Activated naive CD4-positive, alpha-beta T cell treated with anti-CD3 and anti-CD28 coated beads for 36 hours (primary cell): ENCODE data around the gene RHEBL1. TPM values are rescaled to one million over a fixed set of nuclear protein-coding genes. Genes with fewer than 3 reads are reported as not detected.

Experiments
- CTCF ChIA-PET: fragments of 350-600 bp; sonication (Branson Sonifier 250); formaldehyde crosslinking; loops from one replicate; lab custom pipeline; 2021; ENCODE audit warnings: antibody characterized with exemption; lab: Charles Lee
- DNase-seq: peaks from one replicate; pipeline ENCODE4 v3.0.0-alpha.2; 2020
- H3K27ac Mint-ChIP-seq: one replicate; pipeline ENCODE4 v1.8.0; 2021; ENCODE audit warnings: mild to moderate bottlenecking, mixed read lengths
- H3K27me3 Mint-ChIP-seq: one replicate; pipeline ENCODE4 v1.8.0; 2021; ENCODE audit warnings: low read depth, mixed read lengths
- H3K36me3 Mint-ChIP-seq: one replicate; pipeline ENCODE4 v1.8.0; 2021; ENCODE audit warnings: low read depth, mixed read lengths
- H3K4me1 Mint-ChIP-seq: one replicate; pipeline ENCODE4 v1.8.0; 2021; ENCODE audit warnings: low read depth, mixed read lengths
- H3K4me3 Mint-ChIP-seq: one replicate; pipeline ENCODE4 v1.8.0; 2021; ENCODE audit warnings: mild to moderate bottlenecking, moderate library complexity, mixed read lengths
- H3K9me3 Mint-ChIP-seq: one replicate; pipeline ENCODE4 v1.8.0; 2021; ENCODE audit warnings: mixed read lengths
- intact Hi-C: fragments of 100-400 bp; cut with micrococcal nuclease; formaldehyde crosslinking; loops from one replicate; pipeline ENCODE4 v1.15.1; 2023
- total RNA-seq, 2 experiments: library from RNA; stranded (reverse); gene quantifications; one replicate each; pipeline ENCODE4 v1.2.3, GENCODE V29; 2021

RHEBL1 gene
- total RNA-seq, 2 experiments from 2014 or later = 11.8 to 15.2 TPM

- H3K36me3 Mint-ChIP-seq = peaks cover 29% of the 10 kb centered on the region
- intact Hi-C loops = no loop called here
- H3K9me3 Mint-ChIP-seq = no peaks in the 10 kb centered on the region
- no peaks in the 10 kb centered on the region for H3K27me3 Mint-ChIP-seq
- peaks cover 14% of the 10 kb centered on the region for H3K4me1 Mint-ChIP-seq
- CTCF ChIA-PET = interaction anchor here (0.7 to 1.1 kb wide), 3 partner anchors 21 to 34 kb away, joined by 3 to 6 read pairs (median 4); no protein-coding TSS in a partner anchor
- H3K4me3 Mint-ChIP-seq = no peak overlapping the region
- no peak overlapping the region for H3K27ac Mint-ChIP-seq
- DNase-seq = no peak
Observed at GRCh38 chr12:49022558-49023178, 47.1 kb downstream of the RHEBL1 start.

- no peak overlapping the region for H3K27ac Mint-ChIP-seq
- peaks cover 21% of the 10 kb centered on the region for H3K36me3 Mint-ChIP-seq
Observed at GRCh38 chr12:49021292-49021915, 48.4 kb downstream of the RHEBL1 start.

GRCh38 chr12:49020441-49020840, 49.3 kb downstream of the RHEBL1 start:
- Mint-ChIP-seq H3K4me1 (peaks cover 32% of the 10 kb centered on the region), H3K9me3 (no peaks in the 10 kb centered on the region), H3K36me3 (peaks cover 22% of the 10 kb centered on the region), H3K27me3 (no peaks in the 10 kb centered on the region), H3K27ac (no peak overlapping the region), H3K4me3 (no peak overlapping the region)
- no peak for DNase-seq
- intact Hi-C loops = no loop called here
- CTCF ChIA-PET = interaction anchor here (0.9 to 2.4 kb wide), 9 partner anchors 17 to 169 kb away, joined by 4 to 10 read pairs (median 6); partner anchors contain the start of gene DDX23

More at GRCh38 chr12:49021292-49021915, 48.4 kb downstream of the RHEBL1 start:
- no peak for DNase-seq
- CTCF ChIA-PET = interaction anchor here (0.8 to 2.4 kb wide), 4 partner anchors 18 to 24 kb away, joined by 3 to 10 read pairs (median 6); no protein-coding TSS in a partner anchor
- H3K4me1 Mint-ChIP-seq = peaks cover 25% of the 10 kb centered on the region
- H3K27me3 Mint-ChIP-seq = no peaks in the 10 kb centered on the region
- H3K4me3 Mint-ChIP-seq = no peak overlapping the region
- intact Hi-C loops = no loop called here
- H3K9me3 Mint-ChIP-seq = no peaks in the 10 kb centered on the region

- CTCF ChIA-PET = interaction anchor here (0.6 to 2.4 kb wide), 17 partner anchors 11 to 168 kb away, joined by 3 to 10 read pairs (median 4); partner anchors contain the start of gene DDX23
- Mint-ChIP-seq H3K27me3 (no peaks in the 10 kb centered on the region), H3K9me3 (no peaks in the 10 kb centered on the region), H3K36me3 (peaks cover 22% of the 10 kb centered on the region), H3K27ac (peak overlapping the region; percentile 94), H3K4me3 (peak overlapping the region; percentile 87), H3K4me1 (peaks cover 34% of the 10 kb centered on the region)
- DNase-seq = peak; percentile 59
- intact Hi-C loops = loop anchor here (1.0 kb wide), 1 partner anchor 215 kb away; no protein-coding TSS in a partner anchor
Observed at GRCh38 chr12:49019443-49020324, 50.1 kb downstream of the RHEBL1 start.

DNA sequence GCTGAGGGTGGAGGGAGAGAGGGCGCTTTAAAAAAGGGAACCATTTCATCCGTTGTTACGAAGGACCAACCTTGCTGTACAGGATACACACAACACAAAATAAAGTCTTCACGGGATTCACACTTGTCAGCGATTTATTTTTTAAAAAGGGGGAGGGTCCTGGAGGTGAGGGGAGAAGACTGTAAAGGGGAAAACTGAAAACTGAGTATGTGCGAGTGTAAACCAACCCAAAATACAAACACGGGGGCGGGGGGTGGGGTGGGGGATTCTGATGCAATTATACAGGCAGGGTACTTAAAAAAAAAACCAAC, 50.7 kb downstream of the RHEBL1 start:
- no peaks in the 10 kb centered on the region for H3K27me3 Mint-ChIP-seq
- CTCF ChIA-PET = interaction anchor here (0.6 to 1.9 kb wide), 10 partner anchors 12 to 149 kb away, joined by 3 to 7 read pairs (median 4); no protein-coding TSS in a partner anchor
- peak overlapping the region; percentile 87 for H3K4me3 Mint-ChIP-seq
- H3K4me1 Mint-ChIP-seq = peaks cover 36% of the 10 kb centered on the region
- no peaks in the 10 kb centered on the region for H3K9me3 Mint-ChIP-seq
- peak overlapping the region; percentile 94 for H3K27ac Mint-ChIP-seq
- DNase-seq = no peak
- H3K36me3 Mint-ChIP-seq = peaks cover 22% of the 10 kb centered on the region
- intact Hi-C loops = loop anchor here (1.0 kb wide), 1 partner anchor 215 kb away; no protein-coding TSS in a partner anchor

- Mint-ChIP-seq H3K9me3 (no peaks in the 10 kb centered on the region), H3K4me3 (peak within 1 kb of the TSS; percentile 87), H3K4me1 (peaks cover 36% of the 10 kb centered on the region), H3K36me3 (peaks cover 22% of the 10 kb centered on the region), H3K27me3 (no peaks in the 10 kb centered on the region), H3K27ac (peak within 1 kb of the TSS; percentile 94)
- DNase-seq = peak; percentile 96
- CTCF ChIA-PET = interaction anchor here (0.6 to 6.4 kb wide), 12 partner anchors 11 to 234 kb away, joined by 3 to 65 read pairs (median 3); partner anchors contain the start of gene DDN
- intact Hi-C loops = loop anchor here (1.0 kb wide), 11 partner anchors 22 to 247 kb away; partner anchors contain the start of genes DDX23, KMT2D, LMBR1L and TUBA1B
Observed at GRCh38 chr12:49018261-49019119, 51.3 kb downstream of the RHEBL1 start, which contains the start of gene PRKAG1. Gene PRKAG1, minus strand, starts transcription at chr12:49018776. Its CDS starts 36 bp downstream, at chr12:49018740.

- DNase-seq = peak; percentile 39
- Mint-ChIP-seq H3K4me3 (peak overlapping the region; percentile 87), H3K9me3 (no peaks in the 10 kb centered on the region), H3K27ac (peak overlapping the region; percentile 94), H3K36me3 (peaks cover 22% of the 10 kb centered on the region), H3K27me3 (no peaks in the 10 kb centered on the region), H3K4me1 (peaks cover 36% of the 10 kb centered on the region)
- CTCF ChIA-PET = interaction anchor here (0.6 to 6.4 kb wide), 10 partner anchors 16 to 233 kb away, joined by 3 to 65 read pairs (median 4); partner anchors contain the start of gene DDN
- intact Hi-C loops = loop anchor here (1.0 kb wide), 10 partner anchors 22 to 247 kb away; partner anchors contain the start of genes DDX23, KMT2D, LMBR1L and TUBA1B
Observed at GRCh38 chr12:49017891-49018260, 51.9 kb downstream of the RHEBL1 start.

DNA sequence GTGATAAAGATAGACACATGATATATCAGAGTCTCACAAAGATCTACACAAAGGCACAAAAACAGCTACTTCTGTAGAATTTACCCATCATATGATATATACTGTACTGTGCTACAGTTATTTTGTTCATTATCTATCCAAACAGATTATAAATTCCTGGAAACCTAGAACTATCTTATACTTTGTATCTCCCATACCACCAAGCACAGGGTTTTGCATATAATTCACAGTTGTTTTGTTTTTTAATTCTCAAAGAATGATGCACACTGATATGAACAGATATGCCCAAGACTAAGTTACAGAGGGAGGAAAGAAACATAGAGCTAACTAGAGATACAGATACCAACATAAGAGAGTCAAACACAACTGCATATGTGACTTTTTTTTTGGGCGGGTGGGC, 54.6 kb downstream of the RHEBL1 start:
- intact Hi-C loops = no loop called here
- CTCF ChIA-PET = interaction anchor here (0.5 to 6.4 kb wide), 9 partner anchors 17 to 1509 kb away, joined by 3 to 65 read pairs (median 5); partner anchors contain the start of gene DDN
- H3K4me3 Mint-ChIP-seq = no peak overlapping the region
- no peak overlapping the region for H3K27ac Mint-ChIP-seq
- no peaks in the 10 kb centered on the region for H3K9me3 Mint-ChIP-seq
- no peaks in the 10 kb centered on the region for H3K27me3 Mint-ChIP-seq
- H3K36me3 Mint-ChIP-seq = peaks cover 26% of the 10 kb centered on the region
- DNase-seq = no peak
- peaks cover 36% of the 10 kb centered on the region for H3K4me1 Mint-ChIP-seq

Other genes starting within 250 kb of the RHEBL1 start
- 100 to 1,000 TPM; 115 to 125 TPM for gene DDX23, start 217.8 kb downstream of the RHEBL1 start, total RNA-seq
- 1 to 10 TPM; 6.8 to 7.4 TPM for gene RND1, start 204.1 kb downstream of the RHEBL1 start, total RNA-seq
- 10 to 100 TPM; 49.6 to 59.8 TPM for gene FKBP11, start 144.5 kb downstream of the RHEBL1 start, total RNA-seq
- 10 to 100 TPM; 84.4 to 87.3 TPM for gene ARF3, start 112.5 kb downstream of the RHEBL1 start, total RNA-seq
- not detected for gene WNT10B, start 98.2 kb downstream of the RHEBL1 start, total RNA-seq
- not detected for gene WNT1, start 91.7 kb downstream of the RHEBL1 start, total RNA-seq
- gene DDN, start 70.6 kb downstream of the RHEBL1 start, total RNA-seq = under 1 TPM; 0.20 to 0.21 TPM
- gene PRKAG1, start 51.2 kb downstream of the RHEBL1 start, total RNA-seq = 10 to 100 TPM; 49.4 to 50.9 TPM
- gene KMT2D, start 9.2 kb downstream of the RHEBL1 start, total RNA-seq = 10 to 100 TPM; 44.9 to 49.0 TPM
- under 1 TPM in 1 of 2 experiments, not detected in 1; 0.07 TPM for gene DHH, start 24.8 kb upstream of the RHEBL1 start, total RNA-seq
- 10 to 100 TPM; 60.1 to 66.8 TPM for gene LMBR1L, start 40.9 kb upstream of the RHEBL1 start, total RNA-seq
- 1,000 to 10,000 TPM; 2,826 to 2,914 TPM for gene TUBA1B, start 61.4 kb upstream of the RHEBL1 start, total RNA-seq
- gene TUBA1A, start 119.1 kb upstream of the RHEBL1 start, total RNA-seq = 10 to 100 TPM; 47.4 to 49.1 TPM
- 100 to 1,000 TPM; 214 to 227 TPM for gene TUBA1C, start 195.1 kb upstream of the RHEBL1 start, total RNA-seq
- gene PRPH, start 225.2 kb upstream of the RHEBL1 start, total RNA-seq = not detected